ENCODE results near the gene ADAM12.
"Not testable (repeated sequence)": the region's sequence is repeated elsewhere in the genome, so short reads cannot be mapped to it uniquely, and the experiment has no call there.

Gene ADAM12

GRCh38 chr10:126393076-126393475 is 4.8 kb upstream of the ADAM12 start:
- no peaks in the 10 kb centered on the region for H3K36me3 ChIP-seq (ENCODE audit: insufficient read depth, low read length)
- no peaks in the 10 kb centered on the region for H3K9me3 ChIP-seq (ENCODE audit: control insufficient read depth, insufficient read depth, low read length)
- no peak overlapping the region for H3K9ac ChIP-seq (ENCODE audit: low read depth, low read length)
- H3K4me1 ChIP-seq (ENCODE audit: insufficient read depth, low read length), result peaks cover 8% of the 10 kb centered on the region; the same call in 1 of the 2 replicates

DNA sequence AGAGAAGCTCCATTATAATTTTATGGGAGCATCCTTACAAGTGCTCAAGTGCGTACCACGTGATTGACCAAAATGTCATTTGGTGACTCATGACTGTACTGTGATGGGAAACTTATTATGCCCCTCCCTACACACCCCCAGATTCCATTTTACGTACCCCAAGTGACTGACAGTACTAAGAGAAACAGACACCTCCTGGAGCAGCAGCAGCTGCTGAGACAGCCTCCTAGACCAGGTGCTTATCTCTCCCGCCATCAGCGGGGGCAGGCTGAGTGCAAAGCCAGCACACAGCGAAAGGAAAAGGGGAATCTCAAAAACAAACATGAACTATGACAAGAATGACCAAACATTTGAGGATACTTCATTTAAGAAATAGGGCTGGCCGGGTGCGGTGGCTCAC is 4.2 kb upstream of the ADAM12 start:
- Histone ChIP-seq H3K4me1 (ENCODE audit: insufficient read depth, low read length) (peaks cover 8% of the 10 kb centered on the region; the same call in 1 of the 2 replicates), H3K36me3 (ENCODE audit: insufficient read depth, low read length) (no peaks in the 10 kb centered on the region), H3K9me3 (ENCODE audit: control insufficient read depth, insufficient read depth, low read length) (no peaks in the 10 kb centered on the region), H3K9ac (ENCODE audit: low read depth, low read length) (no peak overlapping the region)

- Histone ChIP-seq H3K36me3 (ENCODE audit: insufficient read depth, low read length) (no peaks in the 10 kb centered on the region), H3K4me1 (ENCODE audit: insufficient read depth, low read length) (peaks cover 8% of the 10 kb centered on the region; the same call in 1 of the 2 replicates), H3K9ac (ENCODE audit: low read depth, low read length) (no peak overlapping the region), H3K9me3 (ENCODE audit: control insufficient read depth, insufficient read depth, low read length) (no peaks in the 10 kb centered on the region)
Observed at GRCh38 chr10:126392068-126392467, 3.8 kb upstream of the ADAM12 start.

DNA sequence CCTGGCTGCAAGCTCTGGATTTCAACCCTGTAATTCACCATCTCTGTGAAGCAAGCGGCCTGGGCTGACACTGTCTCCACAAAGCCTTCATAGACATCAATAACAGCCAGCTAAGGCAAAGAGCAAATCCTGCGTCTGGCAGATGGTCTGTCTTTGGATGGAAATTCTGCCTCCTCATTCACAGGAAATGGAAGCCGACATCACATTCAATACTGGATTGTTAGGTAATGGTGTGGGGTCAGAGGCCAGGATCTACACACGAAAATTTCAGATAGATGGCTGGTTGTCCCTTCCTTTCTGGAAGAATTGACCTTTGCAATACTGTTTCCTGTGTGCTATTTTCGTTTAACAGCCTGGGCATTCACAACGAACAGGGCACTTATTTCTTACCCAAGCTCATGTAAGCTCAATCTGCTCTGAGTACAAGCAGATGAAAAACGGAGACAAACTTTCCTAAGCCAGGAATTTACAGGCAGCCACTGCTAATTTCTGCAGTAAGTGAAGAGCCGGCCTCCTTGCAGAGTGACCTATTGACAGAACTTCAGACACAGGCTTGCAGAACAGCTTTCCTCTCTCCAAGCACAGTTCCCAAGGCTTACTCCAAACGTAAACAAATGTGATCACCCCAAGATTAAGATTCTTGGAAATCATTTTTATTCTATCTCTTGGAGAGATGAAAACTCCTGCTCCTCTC is 3.1 kb upstream of the ADAM12 start:
- no peaks in the 10 kb centered on the region for H3K9me3 ChIP-seq (ENCODE audit: control insufficient read depth, insufficient read depth, low read length)
- H3K4me1 ChIP-seq (ENCODE audit: insufficient read depth, low read length), result peaks cover 8% of the 10 kb centered on the region; the same call in 1 of the 2 replicates
- no peaks in the 10 kb centered on the region for H3K36me3 ChIP-seq (ENCODE audit: insufficient read depth, low read length)
- H3K9ac ChIP-seq (ENCODE audit: low read depth, low read length), result no peak overlapping the region

DNA sequence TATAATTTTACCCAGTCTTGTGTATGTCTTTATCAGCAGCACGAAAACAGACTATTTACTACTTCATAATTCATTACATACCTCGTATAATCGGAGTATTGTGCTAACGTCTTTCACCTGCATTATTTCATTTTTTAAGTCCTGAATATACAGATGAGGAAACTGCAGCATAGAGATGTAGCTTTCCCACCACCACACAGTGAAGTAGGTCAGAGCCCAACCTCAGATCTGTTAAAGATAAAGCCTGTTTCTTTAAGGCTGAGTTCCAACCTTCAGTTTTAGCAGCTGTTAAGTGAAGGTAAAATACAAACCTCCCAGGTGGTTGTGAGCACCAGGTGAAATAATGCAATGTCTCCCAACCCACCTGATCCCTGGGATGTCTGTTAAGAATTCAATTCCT is 2.0 kb upstream of the ADAM12 start:
- no peak overlapping the region for H3K9ac ChIP-seq (ENCODE audit: low read depth, low read length)
- no peaks in the 10 kb centered on the region for H3K36me3 ChIP-seq (ENCODE audit: insufficient read depth, low read length)
- H3K4me1 ChIP-seq (ENCODE audit: insufficient read depth, low read length), result peaks cover 8% of the 10 kb centered on the region; the same call in 1 of the 2 replicates
- H3K9me3 ChIP-seq (ENCODE audit: control insufficient read depth, insufficient read depth, low read length), result no peaks in the 10 kb centered on the region

GRCh38 chr10:126387041-126387921 is 996 bp downstream of the ADAM12 start:
- Histone ChIP-seq H3K4me1 (ENCODE audit: insufficient read depth, low read length) (peaks cover 8% of the 10 kb centered on the region; the same call in 1 of the 2 replicates), H3K36me3 (ENCODE audit: insufficient read depth, low read length) (no peaks in the 10 kb centered on the region), H3K9me3 (ENCODE audit: control insufficient read depth, insufficient read depth, low read length) (no peaks in the 10 kb centered on the region), H3K9ac (ENCODE audit: low read depth, low read length) (peak overlapping the region; percentile 82; the same call in 1 of the 2 replicates)

- Histone ChIP-seq H3K36me3 (ENCODE audit: insufficient read depth, low read length) (no peaks in the 10 kb centered on the region), H3K4me1 (ENCODE audit: insufficient read depth, low read length) (no peaks in the 10 kb centered on the region), H3K9me3 (ENCODE audit: control insufficient read depth, insufficient read depth, low read length) (no peaks in the 10 kb centered on the region), H3K9ac (ENCODE audit: low read depth, low read length) (no peak overlapping the region)
Observed at GRCh38 chr10:126384269-126384873, 3.9 kb downstream of the ADAM12 start.

DNA sequence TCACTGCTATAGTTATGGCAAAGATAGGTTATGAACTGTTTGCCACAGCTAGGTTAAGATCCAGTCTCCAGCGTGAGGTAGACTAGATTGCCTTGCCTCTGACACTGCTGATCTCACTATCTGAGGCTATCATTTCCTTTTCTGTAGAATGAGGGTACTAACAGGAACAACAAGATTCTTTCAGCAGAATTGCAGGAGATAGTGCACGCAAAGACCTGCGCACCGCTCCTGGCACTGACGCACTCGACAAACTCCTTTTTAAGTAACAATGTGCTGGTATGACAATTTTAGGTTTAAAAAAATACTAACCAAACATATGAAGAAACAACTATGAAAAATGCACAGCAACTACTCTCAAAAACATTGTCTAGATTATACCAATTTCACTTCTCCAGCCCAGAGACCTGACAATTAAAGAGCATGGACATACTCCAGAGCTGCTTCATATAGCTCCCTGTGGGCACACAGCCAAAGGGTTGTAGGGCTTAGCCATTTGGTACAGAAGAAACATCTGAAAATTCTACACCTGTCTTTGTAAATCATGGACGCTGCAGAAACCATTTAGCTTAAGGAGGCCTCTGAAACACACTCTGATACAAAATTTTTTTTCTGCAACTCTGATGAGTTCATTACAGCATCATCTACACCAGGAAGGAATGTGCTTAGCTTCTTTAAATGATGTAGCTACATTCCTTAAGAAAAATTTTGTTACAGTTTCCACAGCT is 7.8 kb downstream of the ADAM12 start:
- peaks cover 3% of the 10 kb centered on the region; the same call in 1 of the 2 replicates for H3K9me3 ChIP-seq (ENCODE audit: control insufficient read depth, insufficient read depth, low read length)
- no peaks in the 10 kb centered on the region for H3K36me3 ChIP-seq (ENCODE audit: insufficient read depth, low read length)
- no peaks in the 10 kb centered on the region for H3K4me1 ChIP-seq (ENCODE audit: insufficient read depth, low read length)
- H3K9ac ChIP-seq (ENCODE audit: low read depth, low read length), result no peak overlapping the region

DNA sequence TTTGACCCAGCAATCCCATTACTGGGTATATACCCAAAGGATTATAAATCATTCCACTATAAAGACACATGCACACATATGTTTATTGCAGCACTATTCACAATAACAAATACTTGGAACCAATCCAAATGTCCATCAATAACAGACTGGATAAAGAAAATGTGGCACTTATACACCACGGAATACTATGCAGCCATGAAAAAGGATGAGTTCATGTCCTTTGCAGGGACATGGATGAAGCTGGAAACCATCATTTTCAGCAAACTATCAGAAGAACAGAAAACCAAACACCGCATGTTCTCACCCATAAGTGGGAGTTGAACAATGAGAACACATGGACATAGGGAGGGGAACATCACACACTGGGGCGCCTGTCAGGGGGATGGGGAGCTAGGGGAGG is 9.1 kb downstream of the ADAM12 start:
- not testable (repeated sequence) for H3K9ac ChIP-seq (ENCODE audit: low read depth, low read length); H3K9me3 ChIP-seq (ENCODE audit: control insufficient read depth, insufficient read depth, low read length); H3K4me1 ChIP-seq (ENCODE audit: insufficient read depth, low read length); H3K36me3 ChIP-seq (ENCODE audit: insufficient read depth, low read length)

GRCh38 chr10:126376956-126377355 is 11.3 kb downstream of the ADAM12 start:
- no peak overlapping the region for H3K9ac ChIP-seq (ENCODE audit: low read depth, low read length)
- no peaks in the 10 kb centered on the region for H3K36me3 ChIP-seq (ENCODE audit: insufficient read depth, low read length)
- H3K4me1 ChIP-seq (ENCODE audit: insufficient read depth, low read length), result no peaks in the 10 kb centered on the region
- peaks cover 9% of the 10 kb centered on the region for H3K9me3 ChIP-seq (ENCODE audit: control insufficient read depth, insufficient read depth, low read length)

- no peaks in the 10 kb centered on the region for H3K4me1 ChIP-seq (ENCODE audit: insufficient read depth, low read length)
Observed at GRCh38 chr10:126375926-126376554, 12.2 kb downstream of the ADAM12 start.

GRCh38 chr10:126375299-126375698 is 13.0 kb downstream of the ADAM12 start:
- Histone ChIP-seq H3K9ac (ENCODE audit: low read depth, low read length) (no peak overlapping the region), H3K36me3 (ENCODE audit: insufficient read depth, low read length) (no peaks in the 10 kb centered on the region), H3K9me3 (ENCODE audit: control insufficient read depth, insufficient read depth, low read length) (peaks cover 9% of the 10 kb centered on the region), H3K4me1 (ENCODE audit: insufficient read depth, low read length) (no peaks in the 10 kb centered on the region)

More at GRCh38 chr10:126375926-126376554, 12.2 kb downstream of the ADAM12 start:
- H3K9ac ChIP-seq (ENCODE audit: low read depth, low read length), result no peak overlapping the region
- no peaks in the 10 kb centered on the region for H3K36me3 ChIP-seq (ENCODE audit: insufficient read depth, low read length)
- peaks cover 9% of the 10 kb centered on the region for H3K9me3 ChIP-seq (ENCODE audit: control insufficient read depth, insufficient read depth, low read length)

- Histone ChIP-seq H3K9me3 (ENCODE audit: control insufficient read depth, insufficient read depth, low read length) (peaks cover 9% of the 10 kb centered on the region), H3K4me1 (ENCODE audit: insufficient read depth, low read length) (no peaks in the 10 kb centered on the region), H3K36me3 (ENCODE audit: insufficient read depth, low read length) (no peaks in the 10 kb centered on the region), H3K9ac (ENCODE audit: low read depth, low read length) (no peak overlapping the region)
Observed at GRCh38 chr10:126374435-126374834, 13.8 kb downstream of the ADAM12 start.

DNA sequence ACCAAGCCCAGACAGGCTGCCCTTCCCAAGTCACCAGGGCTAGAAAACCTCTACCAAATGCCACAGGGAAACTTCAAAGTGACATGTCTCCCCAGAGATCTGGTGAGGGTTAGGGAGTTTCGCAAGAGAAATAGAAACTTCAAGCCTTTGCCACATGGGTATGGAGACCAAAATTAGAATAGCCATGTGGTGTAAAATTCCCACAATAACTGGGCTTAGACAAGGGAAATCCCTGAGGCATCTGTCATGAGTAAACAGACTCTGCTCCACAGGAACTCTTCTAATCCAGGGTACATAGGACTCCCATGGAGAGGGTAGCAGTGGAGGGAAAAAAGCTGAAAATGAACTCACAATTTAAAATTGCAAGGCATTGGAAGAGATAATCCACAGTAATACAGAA is 14.3 kb downstream of the ADAM12 start:
- H3K9ac ChIP-seq (ENCODE audit: low read depth, low read length), result no peak overlapping the region
- no peaks in the 10 kb centered on the region for H3K4me1 ChIP-seq (ENCODE audit: insufficient read depth, low read length)
- H3K9me3 ChIP-seq (ENCODE audit: control insufficient read depth, insufficient read depth, low read length), result peaks cover 9% of the 10 kb centered on the region
- H3K36me3 ChIP-seq (ENCODE audit: insufficient read depth, low read length), result no peaks in the 10 kb centered on the region

Data from ES-I3 (cell line).